ENCODE results near the gene ARHGAP33. TPM values are rescaled to one million over a fixed set of nuclear protein-coding genes. Genes with fewer than 3 reads are reported as not detected.
"Not testable (repeated sequence)": the region's sequence is repeated elsewhere in the genome, so short reads cannot be mapped to it uniquely, and the experiment has no call there.

ARHGAP33 gene
- total RNA-seq, 1 donor from 2014 or later: 52.6 TPM

DNA sequence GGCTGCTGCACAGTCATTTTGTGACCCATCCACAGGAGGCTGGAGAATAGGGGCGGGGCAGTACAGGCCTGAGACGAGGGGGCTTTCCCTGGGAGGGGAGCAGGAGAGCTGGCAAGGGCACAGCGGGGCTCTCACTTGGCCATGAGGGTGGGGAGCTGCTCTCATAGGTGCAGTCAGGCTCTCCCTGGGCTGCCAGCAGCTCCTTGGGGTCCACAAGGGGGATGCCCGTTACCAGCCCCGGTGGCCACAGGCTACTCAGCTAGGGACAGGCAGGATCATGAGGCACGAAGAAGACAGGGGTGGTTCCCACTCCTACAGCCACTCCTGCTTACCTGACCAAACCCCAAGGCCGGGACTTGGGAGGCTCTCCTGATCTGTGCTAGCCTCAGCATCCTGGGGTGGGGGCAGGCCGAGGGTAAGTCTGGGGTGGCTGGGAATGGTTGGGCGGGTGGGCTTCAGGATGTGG lies 16.5 kb downstream of the ARHGAP33 start:
- FAIRE-seq (no peak), DNase-seq (ENCODE audit: low spot score in 2 of 2) (no peak)

DNA sequence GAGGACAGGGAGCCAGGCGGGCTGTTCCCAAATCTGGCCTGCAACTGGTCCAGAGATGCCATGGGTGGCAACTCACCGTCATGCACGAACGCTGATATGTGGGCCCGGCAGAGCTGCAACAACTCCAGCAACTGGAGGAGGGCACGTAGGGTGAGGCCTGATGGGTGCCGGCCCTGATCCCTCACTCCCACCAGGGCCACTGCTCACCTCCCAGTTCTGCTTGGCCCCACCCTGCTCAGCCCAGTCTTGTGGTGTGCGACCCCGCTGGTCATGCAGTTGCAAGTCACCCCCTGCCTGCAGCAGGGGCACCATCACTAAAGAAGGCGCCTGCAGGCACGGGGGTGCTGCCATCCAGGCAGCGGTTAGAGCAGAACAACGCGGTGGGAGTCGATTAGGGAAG lies 16.9 kb downstream of the ARHGAP33 start:
- DNase-seq (ENCODE audit: low spot score in 2 of 2): no peak
- no peak for FAIRE-seq

DNA sequence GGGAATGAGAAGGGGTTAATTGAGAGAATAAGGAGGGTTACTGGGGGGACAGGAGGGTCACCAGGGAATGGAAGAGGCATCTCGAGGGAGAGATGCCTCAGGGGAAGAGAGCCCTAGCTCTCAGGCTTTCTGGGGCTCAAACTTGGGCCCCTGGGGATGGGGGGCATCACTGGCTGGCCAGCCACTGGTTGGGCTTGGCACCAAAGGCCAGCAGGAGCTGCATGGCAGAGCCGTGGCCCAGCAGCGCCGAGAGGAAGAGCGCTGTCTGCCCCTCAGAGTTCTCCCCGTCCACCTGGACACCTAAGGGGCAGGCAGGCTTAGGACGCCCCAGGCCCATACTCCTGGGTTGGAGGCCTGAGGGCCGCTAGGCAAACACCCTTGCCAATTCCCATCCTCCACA lies 17.5 kb downstream of the ARHGAP33 start:
- FAIRE-seq (no peak), DNase-seq (ENCODE audit: low spot score in 2 of 2) (no peak)

DNA sequence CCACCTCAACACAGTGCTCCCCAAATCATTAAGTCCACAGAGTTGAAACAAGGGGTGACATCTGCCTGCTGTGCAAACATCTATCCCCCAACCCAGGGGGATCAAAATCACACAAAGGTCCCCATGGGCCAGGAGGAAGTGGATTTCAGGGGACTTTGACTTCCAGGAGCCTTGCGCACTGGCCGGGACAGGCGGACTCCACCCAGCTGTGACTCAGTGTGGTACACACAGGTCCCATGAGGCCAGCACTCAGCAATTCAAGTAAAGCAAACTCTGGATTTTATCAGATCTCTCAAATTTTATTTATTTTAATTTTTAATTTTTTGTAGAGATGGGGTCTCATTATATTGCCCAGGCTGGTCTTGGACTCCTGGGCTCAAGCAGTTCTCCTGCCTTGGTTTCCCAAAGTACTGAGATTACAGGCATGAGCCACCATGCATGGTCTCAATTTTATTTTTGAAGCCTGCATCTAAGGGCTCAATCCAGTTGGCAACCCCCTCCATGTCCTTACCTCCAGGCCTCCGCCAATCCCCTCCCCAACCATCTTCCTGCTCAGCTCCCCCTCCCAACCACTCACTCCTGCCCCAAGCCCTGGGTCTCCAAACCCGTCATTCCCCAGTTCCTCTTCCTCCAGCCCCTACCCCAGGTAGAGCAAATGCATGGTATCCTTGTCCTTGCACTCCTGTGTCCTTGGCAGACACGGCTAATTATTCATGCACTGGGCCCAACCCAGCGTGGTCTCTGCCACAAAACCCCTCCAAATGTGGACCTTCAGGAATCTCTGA lies 18.2 kb downstream of the ARHGAP33 start:
- FAIRE-seq: no peak
- DNase-seq (ENCODE audit: low spot score in 2 of 2): no peak

DNA sequence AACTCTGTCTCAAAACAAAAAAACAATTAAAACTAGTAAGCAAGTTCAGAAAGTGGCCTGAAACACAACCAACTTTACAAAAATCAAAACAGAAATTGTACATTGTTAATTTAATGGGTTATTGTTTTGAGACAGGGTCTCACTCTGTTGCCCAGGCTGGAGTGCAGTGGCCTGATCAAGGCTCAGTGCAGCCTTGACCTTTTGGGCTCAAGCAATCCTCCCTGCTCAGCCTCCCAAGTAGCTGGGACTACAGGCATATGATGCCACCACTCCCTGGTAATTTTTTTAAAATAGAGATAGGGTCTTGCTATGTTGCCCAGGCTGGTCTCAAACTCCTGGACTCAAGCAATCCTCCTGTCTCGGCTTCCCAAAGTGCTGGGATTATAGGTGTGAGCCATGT lies 20.2 kb downstream of the ARHGAP33 start:
- FAIRE-seq; DNase-seq (ENCODE audit: low spot score in 2 of 2): not testable (repeated sequence)

DNA sequence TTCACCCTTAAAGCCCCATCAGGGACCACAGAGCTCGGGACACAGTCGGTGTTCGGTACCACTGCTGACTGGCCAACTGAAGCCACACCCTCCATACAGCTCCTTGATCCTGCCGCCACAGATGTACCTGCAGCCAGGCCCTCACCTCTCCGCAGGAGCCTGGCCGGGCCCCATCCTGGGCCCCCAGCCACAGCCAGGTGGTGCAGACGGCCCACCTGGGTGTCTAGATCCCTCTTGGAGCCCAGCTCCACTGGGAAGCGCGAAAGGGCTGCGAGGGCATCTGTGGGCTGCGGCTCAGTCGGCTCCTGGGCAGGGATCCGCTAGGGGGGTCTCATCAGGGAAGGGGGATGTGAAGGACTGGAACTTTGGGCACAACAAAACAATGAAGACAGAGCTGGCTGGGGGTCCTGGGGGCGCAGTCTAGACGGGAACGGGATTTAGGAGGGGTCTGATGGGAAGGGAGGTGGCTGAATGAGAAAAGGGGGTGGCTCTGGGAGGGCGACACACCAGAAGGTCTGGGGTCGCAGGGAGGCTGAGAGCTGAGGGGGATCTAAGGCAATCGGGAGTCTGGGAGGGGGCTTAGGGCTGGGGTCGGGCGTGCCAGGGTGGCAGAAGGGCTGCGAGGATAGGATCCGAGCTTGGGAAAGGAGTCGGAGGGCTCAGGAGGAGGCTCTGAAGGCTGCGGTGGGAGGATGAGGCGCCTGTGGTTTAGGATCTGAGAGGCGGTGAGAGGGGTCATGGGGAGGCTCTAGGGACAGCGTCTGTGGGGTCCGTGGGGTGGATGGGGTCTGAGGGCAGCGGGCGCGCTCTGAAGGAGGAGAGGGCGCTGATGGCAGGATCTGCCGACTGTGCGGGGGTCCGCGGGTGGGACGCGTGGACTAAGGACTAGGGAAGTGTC lies 21.5 kb downstream of the ARHGAP33 start:
- DNase-seq (ENCODE audit: low spot score in 2 of 2): no peak
- no peak for FAIRE-seq

DNA sequence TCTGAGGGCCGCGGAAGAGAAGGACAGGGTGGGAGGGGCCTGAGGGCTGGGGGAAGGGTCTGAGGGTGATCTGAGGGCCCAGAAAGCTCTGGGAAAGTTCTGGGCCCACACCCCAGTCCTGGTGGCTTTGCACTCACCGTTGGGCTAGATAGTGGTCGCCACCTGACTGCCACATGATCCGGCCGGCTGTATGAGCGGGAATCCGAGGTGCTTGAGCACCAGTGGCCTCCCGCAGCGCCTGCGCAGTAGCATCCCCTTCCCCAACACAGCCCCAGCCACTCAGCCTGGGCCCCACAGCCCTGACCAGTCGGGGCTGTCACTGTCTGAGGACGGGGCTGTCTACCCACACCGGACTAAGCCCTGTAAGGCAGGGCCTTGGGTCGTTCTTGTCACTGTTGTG lies 22.3 kb downstream of the ARHGAP33 start:
- DNase-seq (ENCODE audit: low spot score in 2 of 2): peak in 1 of 2 donors; percentile 70
- FAIRE-seq: no peak

DNA sequence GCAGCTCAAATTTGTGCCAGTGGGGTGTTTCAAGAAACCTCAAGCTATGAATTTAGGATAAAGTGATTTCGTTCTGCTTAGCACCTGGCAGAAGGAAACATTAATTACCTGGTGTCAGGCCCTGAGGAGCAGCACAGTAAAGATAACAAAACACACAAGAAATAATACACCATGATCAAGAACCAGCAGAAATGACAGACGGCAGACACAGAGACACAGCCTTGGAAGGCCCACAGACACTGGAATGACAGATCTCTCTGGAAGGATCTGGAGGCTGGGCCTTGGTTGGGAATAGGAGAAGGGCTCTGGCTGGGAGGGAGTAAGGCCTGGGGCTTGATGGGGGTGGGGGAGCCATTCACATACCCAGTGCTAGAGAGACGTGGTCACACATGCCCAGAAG lies 26.5 kb downstream of the ARHGAP33 start:
- no peak for DNase-seq (ENCODE audit: low spot score in 2 of 2)
- no peak for FAIRE-seq

DNA sequence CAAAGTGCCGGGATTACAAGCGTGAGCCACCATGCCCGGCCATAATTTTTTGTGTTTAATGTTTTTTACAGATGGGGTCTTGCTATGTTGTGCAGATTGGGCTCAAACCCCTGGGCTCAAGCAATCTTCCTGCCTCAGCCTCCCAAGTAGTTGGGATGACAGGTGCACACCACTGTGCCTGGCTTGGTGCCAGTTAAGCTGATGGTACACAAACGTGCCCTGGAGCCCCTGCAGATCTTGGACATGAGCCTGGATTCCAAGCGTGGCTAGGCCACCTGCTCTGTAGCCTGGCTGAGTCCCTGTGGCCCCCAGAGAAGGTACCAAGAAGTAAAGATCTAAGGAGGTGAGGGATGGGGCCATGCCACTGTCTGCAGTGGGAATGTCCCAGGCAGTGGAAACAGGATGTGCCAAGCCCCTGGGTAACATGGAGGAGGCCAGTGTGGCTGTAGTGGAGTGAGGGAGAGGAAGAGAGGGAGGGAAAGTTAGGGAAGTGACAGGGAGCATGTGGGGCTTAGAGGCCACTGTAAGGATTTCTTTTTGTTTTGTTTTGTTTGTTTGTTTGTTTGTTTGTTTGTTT lies 30.2 kb downstream of the ARHGAP33 start:
- DNase-seq (ENCODE audit: low spot score in 2 of 2) (no peak), FAIRE-seq (no peak)

DNA sequence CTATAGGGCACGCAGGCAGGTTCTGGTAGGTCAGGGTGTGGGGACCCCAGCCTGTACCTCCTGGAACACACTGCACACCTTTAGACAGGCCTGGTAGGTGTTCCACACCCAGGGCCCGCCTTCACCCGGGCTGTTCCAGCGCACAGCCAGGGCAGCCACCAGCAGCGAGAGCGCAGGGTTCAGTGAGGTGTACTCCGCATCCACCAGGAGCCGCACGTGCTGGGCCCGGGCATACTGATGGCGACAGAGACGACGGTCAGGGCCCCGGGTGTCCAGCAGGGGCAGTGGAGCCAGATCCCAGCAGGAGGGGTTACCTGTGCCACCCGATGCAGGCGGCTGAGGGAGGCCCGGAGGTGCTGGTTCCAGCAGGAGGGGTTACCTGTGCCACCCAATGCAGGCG lies 31.2 kb downstream of the ARHGAP33 start:
- FAIRE-seq (no peak), DNase-seq (ENCODE audit: low spot score in 2 of 2) (no peak)

DNA sequence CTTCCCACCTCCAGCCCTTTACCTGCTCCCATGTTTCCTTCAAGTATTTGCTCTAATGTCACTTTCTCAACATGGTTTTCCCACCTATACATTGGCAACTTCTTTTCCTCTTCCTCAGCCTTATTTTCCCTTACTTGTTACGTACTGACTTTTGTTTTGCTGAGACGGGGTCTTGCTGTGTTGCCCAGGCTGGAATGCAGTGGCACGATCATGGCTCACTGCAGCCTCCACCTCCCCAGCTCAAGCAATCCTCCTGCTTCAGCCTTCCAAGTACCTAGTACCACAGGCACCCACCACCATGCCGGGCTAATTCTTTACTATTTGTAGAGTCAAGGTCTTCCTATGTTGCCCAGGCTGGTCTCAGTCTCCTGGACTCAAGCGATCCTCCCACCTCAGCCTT lies 32.3 kb downstream of the ARHGAP33 start:
- no peak for FAIRE-seq
- DNase-seq (ENCODE audit: low spot score in 2 of 2): no peak

DNA sequence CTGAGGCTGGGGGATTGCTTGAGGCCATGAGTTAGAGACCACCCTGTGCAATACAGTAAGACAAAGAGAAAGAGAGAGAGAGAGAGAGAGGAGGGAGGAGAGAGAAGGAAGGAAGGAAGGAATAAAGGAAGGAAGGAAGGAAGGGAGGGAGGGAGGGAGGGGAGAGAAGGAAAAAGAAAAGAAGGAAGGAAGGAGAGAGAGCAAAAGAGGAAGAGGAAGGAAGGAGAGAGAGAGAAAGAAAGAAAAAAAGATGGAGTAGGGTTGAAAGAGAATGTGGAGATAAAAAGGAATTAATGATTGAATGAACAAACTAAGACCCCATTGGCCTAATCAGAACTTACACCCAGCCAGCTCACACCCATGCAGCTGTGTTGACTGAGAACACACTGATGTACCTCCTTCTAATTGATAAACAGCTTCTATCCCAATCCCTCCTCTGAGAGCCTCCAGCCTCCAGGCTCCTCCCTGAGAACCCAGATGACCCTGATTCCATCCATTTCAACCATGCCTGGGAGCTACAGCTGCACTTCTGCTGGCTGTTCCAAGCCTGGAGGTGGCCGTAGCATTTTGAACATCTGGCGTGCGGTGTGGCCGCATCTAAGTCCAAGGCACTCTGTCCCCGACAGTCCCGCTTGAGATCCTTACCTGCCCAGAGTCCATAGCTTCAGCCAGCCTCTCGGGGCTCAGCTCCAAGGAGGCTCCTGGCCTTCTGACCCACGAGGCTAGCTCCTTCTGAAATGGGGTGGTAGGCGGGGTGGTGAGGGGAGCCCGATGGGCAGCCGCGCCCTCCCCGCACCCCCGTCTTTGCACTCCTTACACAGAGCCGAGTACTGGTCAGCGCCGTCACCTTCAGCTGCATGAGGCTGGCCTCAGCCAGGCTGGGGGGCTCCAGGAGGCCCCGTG lies 36.2 kb downstream of the ARHGAP33 start:
- FAIRE-seq: no peak
- no peak for DNase-seq (ENCODE audit: low spot score in 2 of 2)

DNA sequence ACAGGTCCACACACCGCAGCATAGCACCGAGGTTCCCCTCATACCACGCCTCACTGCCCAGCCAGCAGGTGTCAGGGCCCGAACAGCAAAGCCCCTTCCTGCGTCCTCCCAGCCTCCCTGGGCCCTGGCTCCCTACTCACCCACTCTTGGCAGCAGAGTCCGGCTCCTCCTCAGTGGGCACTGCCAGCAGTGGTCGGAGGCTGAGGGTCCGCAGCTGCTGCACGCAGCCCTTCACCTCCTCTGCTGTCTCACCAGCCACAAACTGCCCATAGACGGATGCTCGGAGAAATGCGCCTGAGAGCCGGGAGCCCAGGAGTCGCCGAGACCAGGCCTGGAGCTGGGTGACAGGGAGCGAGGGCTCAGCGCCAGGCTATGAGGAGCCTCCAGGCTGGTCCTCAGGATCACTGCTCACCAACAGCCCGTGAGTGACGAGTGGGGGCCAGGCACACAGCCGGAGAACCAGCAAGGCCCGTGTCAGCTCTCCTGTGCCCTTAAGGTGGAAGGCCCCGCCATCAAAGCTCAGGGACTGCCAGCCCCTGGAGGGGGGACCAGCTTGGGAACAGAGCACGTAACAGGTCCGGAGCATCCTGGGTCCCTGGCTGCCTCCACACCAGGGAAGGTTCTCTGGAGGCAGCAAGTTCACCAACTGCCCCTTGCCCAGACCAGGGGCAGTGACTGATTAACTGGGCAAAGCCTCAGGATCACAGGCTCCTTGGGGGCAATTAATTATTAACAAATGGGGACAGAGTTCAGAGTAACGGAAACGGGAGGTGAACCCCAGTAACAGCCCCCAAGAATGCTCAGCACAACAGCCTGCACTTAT lies 37.1 kb downstream of the ARHGAP33 start, which contains the start of gene PRODH2:
Gene PRODH2 (minus strand): TSS at position 626 of the 823 bp plus-strand sequence. CDS start 40 bp downstream, at position 586.
- FAIRE-seq (no peak), DNase-seq (ENCODE audit: low spot score in 2 of 2) (no peak)

DNA sequence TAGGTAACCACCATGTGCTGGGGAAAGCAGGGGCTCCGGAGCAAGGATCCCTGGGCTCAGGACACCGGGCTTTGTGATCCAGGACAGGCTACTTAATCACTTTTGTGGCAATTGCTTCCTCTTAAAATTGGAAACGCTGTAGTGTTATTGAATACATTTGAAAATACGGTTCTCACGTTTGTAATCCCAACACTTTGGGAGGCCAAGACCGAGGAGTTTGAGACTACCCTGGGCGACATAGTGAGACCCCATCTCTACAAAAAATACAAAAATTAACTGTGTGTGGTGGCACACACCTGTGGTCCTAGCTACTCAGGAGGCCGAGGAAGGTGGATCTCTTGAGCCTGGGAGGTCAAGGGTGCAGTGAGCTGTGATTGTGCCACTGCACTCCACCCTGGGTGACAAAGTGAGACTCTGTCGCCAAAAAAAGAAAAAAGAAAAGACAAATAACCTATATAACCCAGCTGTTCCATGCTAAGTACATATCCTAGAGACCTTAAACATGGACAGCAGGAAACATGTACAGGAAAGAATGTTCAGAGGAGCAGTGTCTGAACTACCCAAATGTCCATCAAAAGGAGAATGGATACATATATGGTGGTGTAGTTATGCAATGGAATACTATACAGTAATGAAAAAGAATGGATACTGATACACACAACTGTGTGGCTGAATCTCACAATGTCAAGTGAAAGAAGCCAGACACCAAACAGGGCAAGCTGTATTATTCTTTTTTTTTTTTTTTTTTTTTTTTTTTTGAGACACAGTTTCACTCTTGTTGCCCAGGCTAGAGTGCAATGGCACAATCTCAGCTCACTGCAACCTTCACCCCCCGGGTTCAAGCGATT lies 37.9 kb downstream of the ARHGAP33 start:
- FAIRE-seq (no peak), DNase-seq (ENCODE audit: low spot score in 2 of 2) (no peak)

DNA sequence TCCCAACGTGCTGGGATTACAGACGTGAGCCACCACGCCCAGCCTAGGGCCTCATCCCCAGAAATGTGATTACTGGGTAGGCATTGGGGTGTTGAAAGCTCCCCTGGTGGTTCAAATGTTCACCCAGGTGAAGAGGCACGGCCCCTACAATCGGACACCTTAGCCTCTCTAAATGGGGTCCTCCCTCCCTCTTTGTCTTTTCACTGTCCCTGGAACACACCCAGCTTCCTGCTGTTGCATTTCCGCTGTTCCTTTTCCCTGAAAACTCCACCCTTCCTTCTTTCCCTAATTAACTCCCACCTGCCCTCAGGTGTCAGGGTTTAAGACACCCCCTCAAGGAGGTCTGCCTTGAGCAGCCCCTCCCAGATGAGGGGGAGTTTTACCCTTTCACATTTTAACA lies 40.9 kb downstream of the ARHGAP33 start:
- DNase-seq (ENCODE audit: low spot score in 2 of 2) (no peak), FAIRE-seq (no peak)

DNA sequence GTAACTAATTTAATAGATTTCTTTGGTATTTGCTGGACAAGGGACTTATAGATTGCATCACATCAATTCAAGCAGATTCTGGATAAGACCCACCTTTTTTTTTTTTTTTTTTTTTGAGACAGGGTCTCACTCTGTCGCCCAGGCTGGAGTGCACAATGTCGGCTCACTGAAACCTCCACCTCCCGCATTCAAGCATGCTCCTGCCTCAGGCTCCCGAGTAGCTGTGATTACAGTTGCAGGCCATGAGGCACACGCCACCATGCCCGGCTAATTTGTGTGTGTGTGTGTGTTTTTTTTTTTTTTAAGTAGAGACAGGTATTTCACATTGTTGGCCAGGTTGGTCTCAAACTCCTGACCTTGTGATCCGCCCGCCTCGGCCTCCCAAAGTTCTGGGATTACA lies 41.5 kb downstream of the ARHGAP33 start:
- DNase-seq (ENCODE audit: low spot score in 2 of 2): no peak
- FAIRE-seq: no peak

DNA sequence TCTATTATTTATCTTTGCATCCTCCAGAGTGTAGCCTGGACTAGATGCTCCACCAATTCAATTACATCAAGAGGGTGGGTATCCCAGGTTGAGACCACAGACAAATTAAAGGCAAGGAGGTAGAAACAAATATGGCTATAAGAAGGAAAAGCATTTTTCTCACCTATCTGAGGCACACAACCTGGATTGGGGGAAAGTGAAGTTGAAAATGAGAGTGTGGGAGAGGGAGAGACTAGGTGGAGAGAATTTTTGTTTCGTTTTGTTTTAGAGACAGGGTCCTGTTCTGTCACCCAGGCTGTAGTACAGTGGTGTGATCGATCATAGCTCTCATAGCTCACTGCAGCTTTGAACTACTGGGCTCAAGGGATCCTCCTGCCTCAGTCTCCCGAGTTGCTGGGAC lies 43.1 kb downstream of the ARHGAP33 start:
- FAIRE-seq (no peak), DNase-seq (ENCODE audit: low spot score in 2 of 2) (no peak)

DNA sequence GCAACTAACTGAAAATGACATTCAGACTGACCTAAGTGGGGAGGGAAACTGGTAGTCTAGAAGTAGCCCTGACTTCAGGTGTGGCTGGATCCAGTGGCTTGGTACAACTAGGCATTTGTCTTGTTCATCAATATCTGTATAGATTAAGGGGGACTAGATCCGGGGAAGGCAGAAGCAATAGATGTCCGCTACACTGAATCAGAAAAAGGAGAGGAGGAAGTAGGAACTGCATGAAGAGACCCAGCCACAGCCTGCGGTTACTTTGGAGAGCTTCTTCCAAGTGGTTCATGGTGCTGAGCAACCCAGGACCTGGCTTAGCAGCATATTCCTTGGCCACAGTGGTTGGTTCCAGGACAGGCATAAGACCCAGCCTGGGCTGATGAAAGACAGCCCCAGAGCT lies 47.2 kb downstream of the ARHGAP33 start:
- DNase-seq (ENCODE audit: low spot score in 2 of 2): no peak
- no peak for FAIRE-seq
